MV-4-11 (cell line): Measurements from ENCODE around the gene LARGE1.

Source experiments
- DNase-seq: peaks from one replicate; lab custom pipeline; 2025; lab: John Stamatoyannopoulos, UW

The LARGE1 gene

DNA sequence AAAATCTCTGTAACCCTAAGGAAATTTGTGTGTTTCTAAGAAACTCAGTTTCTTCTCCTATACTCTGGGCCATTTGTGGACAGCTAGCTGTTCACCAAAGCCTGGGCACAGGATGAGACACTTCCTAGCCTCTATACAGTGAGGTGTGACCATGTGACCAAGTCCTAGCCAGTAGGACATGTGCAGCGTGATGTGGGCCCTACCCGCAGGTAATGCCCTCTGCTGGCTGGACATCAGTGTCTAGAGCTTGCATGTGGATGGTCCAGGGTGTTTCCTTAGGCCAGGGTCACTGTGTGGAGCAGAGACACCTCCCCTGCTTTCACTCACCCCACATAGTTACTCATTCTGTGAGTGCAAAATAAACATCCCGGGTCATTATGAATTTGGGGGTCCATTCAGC lies 100.5 kb downstream of the LARGE1 start:
- no peak for DNase-seq

GRCh38 chr22:33817512-33818127 lies 102.7 kb downstream of the LARGE1 start:
- no peak for DNase-seq

DNA sequence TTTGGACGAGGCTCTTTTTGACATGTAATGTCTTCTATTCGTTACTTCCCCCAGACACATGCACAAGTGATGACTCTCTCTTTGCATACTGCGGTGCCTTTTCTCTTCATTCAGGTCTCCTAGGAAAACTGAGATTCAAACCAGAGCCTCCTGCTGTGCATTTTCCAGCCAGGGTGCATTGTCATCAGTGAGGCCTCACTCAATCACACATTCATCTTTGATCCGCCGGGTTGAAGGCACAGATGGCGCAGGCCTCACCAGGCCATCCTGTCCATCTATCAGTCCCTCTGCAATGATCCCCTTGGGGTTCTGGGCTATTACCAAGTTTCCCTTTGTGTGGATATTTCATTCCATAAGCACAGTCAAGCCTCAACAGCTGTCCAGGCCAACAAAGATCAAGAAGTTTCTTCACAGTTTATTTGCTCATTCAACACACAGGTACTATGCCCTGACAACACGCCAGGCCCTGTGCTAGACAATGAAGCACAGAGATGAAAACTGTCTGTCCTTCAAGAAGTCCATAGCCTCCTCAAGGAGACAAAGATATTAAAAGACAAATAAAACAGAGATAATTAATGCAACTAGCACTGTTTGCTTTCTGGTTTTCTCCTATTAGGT lies 107.8 kb downstream of the LARGE1 start:
- DNase-seq = no peak

DNA sequence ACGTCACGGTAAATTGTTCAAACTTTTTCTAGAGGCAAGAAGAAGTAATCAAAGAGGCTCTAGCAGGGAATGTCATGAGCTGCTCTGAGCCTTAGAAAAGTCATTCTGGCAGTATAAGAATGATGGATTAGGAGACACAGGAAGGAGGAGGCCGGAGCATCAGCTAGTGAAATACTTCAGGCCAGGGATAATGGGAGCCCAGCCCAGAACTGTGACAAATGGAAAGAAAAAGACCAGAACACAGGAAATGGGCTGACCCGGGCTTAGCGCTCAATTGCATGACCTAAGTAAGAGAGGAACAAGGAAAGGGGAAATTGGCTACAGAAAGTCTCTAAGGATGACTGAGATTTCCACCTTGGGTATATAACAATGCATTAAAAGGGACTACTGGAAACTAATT lies 108.6 kb downstream of the LARGE1 start:
- DNase-seq = no peak

DNA sequence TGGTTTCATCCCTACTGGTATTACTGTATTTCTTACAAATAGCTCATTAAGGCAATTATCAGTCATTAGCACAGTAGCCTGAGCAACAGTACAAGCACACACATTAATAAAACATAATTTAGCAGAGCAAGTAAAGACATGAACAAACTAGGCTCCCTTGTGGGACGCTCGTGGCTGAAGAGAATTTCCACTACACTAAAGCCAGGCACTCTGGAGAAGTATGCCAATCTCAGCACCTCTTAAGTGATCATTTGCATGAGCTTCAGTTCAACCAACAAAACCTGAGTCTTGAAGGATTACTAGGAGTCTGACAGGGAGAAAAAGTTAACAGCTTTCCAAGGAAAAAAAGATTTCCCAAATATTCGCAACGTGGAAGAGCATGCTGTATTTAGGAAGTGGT lies 109.1 kb downstream of the LARGE1 start:
- no peak for DNase-seq

- DNase-seq = no peak
These were observed 112.8 kb downstream of the LARGE1 start for GRCh38 chr22:33807470-33807869.

DNA sequence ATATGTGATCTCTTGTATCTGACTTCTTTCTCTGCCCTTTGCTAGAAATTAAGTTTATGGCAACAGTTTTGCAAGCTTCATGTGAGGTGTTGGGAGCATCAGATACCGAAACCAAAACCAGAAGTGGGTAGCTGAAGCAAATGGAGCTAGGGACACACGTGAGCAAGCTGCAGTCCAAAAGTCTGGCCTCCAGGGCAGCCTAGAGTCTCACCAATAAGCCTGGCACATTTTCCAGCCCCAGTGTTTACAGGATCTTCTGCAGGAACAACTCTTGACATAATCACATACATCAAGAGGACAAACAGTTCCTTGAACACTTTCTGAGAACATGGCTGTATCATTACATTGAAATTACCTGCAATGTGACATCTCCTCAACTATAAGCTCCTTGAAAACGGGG lies 114.1 kb downstream of the LARGE1 start:
- DNase-seq = no peak

GRCh38 chr22:33803371-33804282 lies 116.6 kb downstream of the LARGE1 start:
- DNase-seq = no peak

GRCh38 chr22:33798401-33798800 lies 121.9 kb downstream of the LARGE1 start:
- no peak for DNase-seq

- no peak for DNase-seq
These were observed 123.8 kb downstream of the LARGE1 start for GRCh38 chr22:33796494-33796893.

GRCh38 chr22:33793475-33793874 lies 126.8 kb downstream of the LARGE1 start:
- DNase-seq = no peak

GRCh38 chr22:33792832-33793231 lies 127.4 kb downstream of the LARGE1 start:
- no peak for DNase-seq

DNA sequence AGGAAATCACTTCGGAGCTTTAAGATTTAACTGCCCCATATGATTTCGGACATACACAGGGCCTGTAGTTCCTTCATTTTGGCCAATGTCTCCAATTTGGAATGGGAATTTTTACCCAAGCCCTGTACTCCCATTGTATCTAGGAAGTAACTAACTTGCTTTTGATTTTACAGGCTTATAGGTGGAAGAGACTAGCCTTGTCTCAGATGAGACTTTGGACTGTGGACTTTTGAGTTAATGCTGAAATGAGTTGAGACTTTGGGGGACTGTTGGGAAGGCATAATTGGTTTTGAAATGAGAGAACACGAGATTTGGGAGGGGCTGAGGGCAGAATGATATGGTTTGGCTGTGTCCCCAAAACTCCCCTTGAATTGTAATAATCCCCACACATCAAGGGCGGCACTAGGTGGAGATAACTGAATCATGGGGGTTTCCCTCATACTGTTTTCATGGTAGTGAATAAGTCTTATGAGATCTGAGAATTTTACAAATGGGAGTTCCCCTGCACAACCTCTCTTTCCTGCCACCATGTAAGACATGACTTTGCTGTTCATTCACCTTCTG lies 130.5 kb downstream of the LARGE1 start:
- DNase-seq = no peak

GRCh38 chr22:33788927-33789326 lies 131.3 kb downstream of the LARGE1 start:
- no peak for DNase-seq

- DNase-seq = no peak
These were observed 132.4 kb downstream of the LARGE1 start for GRCh38 chr22:33787645-33788456.

DNA sequence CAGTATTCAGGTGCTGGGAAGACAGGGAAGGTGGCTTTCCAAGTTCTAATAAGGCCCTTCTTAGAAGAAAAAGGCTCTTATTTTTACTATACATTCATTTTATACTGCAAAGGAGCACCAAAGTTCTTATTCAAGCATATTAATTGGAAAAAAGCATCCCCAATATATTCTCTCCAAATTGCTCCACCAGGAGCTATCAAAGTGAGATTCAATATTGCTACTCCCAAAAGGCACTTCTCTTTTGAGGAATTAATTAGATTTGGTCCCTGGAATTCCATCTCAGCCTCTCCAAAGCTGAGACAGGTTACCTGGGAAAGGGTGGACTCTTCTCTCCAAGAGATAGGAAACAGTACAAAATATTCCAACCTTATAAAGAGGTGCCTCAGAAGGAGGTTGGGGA lies 134.1 kb downstream of the LARGE1 start:
- DNase-seq = no peak

DNA sequence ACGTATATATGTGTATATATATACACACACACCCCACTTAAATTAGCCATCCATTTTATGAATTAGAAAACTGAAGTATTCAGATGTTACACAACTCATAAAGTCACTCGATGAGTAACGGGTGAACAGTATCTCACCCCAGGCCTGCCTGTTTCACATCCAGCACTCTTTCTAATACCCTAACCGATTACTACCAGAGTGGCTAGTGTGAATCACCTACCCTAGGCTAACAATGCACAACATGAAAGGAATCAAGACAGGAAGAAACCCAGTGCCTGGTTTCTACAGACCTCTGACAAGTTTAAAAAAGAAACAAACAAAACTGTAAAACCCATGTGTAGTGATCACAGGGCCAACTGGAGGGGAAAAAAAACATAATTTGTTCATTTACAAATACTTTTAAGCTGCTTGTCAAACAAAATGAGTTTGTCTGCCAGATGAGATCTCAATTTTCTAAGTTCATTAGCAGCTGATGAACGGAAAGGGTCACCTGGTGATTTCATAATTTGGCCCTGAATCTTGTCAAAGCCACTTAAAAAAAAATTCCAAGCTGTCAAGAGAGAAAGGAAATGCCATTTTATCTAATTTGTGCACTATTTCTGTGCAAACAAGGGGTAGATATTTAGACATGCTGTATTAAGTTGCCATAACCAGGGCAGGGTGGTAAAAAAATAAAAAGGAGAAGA lies 134.8 kb downstream of the LARGE1 start:
- no peak for DNase-seq

- no peak for DNase-seq
These were observed 138.9 kb downstream of the LARGE1 start for GRCh38 chr22:33781411-33781810.

- no peak for DNase-seq
These were observed 139.6 kb downstream of the LARGE1 start for GRCh38 chr22:33780531-33781136.

- DNase-seq = no peak
These were observed 141.0 kb downstream of the LARGE1 start for GRCh38 chr22:33779243-33779642.

GRCh38 chr22:33776491-33776890 lies 143.8 kb downstream of the LARGE1 start:
- no peak for DNase-seq
